Fibroblast of lung (primary cell): Measurements from ENCODE around the gene OR14C36.

Experiments
- EZH2 ChIP-seq: IDR thresholded peaks from 2 replicates; pipeline ENCODE4 v1.5.1; 2012; ENCODE audit warnings: low read length, control low read depth, mild to moderate bottlenecking; ENCODE audit errors: missing control alignments
- TF ChIP-seq, protein P1 (sequence below), 2 donors: IDR thresholded peaks in 1 of 2; conservative IDR thresholded peaks in 1 of 2; 1 replicate in 1 of 2; 2 replicates in 1 of 2; pipeline ENCODE4 v1.5.1; 2011 to 2012; ENCODE audit warnings: low read length in 2 of 2, control low read depth in 1 of 2, inconsistent platforms in 1 of 2, low read depth in 1 of 2, mild to moderate bottlenecking in 1 of 2

DNA sequence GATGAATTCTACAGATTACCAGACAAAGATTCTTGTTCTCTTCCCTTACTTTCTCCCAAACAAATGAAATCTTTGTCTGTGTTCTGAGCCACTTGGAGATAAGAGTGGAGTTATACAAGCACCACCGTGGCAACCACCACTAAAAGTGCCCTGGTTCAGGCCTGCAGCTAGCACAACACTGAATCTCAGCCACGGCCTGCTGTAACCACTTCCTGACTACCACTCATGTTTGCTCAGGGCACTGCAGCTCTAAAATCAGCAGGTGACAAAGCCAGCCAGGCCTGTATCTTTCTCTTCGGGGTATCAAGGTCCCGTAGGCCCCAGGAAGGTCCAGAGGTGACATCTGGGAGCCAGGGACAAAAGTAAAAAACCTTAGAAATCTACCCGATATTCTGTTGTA, 23.8 kb downstream of the OR14C36 start:
- TF ChIP-seq, protein P1, sequence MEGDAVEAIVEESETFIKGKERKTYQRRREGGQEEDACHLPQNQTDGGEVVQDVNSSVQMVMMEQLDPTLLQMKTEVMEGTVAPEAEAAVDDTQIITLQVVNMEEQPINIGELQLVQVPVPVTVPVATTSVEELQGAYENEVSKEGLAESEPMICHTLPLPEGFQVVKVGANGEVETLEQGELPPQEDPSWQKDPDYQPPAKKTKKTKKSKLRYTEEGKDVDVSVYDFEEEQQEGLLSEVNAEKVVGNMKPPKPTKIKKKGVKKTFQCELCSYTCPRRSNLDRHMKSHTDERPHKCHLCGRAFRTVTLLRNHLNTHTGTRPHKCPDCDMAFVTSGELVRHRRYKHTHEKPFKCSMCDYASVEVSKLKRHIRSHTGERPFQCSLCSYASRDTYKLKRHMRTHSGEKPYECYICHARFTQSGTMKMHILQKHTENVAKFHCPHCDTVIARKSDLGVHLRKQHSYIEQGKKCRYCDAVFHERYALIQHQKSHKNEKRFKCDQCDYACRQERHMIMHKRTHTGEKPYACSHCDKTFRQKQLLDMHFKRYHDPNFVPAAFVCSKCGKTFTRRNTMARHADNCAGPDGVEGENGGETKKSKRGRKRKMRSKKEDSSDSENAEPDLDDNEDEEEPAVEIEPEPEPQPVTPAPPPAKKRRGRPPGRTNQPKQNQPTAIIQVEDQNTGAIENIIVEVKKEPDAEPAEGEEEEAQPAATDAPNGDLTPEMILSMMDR (conservative IDR thresholded peaks at IDR 0.05 in 1 of 2, IDR thresholded peaks at IDR 0.05 in 1 of 2; ENCODE audit: low read depth in 1 of 2, low read length in 2 of 2), result no peak
- no peak for TF ChIP-seq EZH2
